ENCODE results near the gene DDX1.

DNA sequence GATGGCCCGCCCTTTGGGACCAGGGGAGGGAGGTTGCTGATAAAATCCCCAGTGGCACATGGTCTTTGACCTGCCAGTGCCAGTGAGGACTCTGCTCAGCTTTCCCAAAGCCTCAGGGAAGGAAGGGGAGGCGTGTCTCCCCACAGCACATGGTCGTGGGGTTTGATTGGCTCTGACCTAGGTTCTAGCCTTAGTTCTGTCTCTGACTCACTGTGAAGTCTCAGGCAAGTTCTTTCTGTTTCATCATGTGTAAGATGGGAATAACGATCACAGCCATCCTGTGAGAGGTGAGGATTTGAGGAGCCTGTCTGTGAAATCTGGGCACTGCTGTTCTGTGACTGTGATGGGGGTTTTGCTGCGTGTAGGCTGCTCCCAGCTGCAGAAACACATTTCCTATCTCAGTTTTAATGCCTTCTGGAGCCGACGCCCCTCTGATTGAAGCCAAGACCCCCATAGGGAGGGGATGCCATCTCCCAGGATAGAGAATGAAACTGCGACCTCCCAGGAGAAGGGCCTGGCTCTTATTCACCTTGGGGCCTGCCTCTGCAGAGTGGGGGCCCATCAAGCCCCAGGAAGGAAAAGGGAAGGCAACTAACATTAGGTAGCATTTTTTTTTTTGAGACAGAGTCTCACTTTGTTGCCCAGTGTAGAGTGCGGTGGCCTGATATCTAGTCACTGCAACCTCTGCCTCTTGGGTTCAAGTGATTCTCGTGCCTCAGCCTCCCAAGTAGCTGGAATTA lies 84.0 kb downstream of the DDX1 start:
- TF ChIP-seq CTCF (conservative IDR thresholded peaks at IDR 0.05): no peak
- TF ChIP-seq EZH2 (IDR thresholded peaks at IDR 0.05; ENCODE audit: low read depth): no peak
